ENCODE results near the gene FOXO4.
A peak's percentile ranks its signal among the peaks of the same experiment; 100 is the strongest.

Gene FOXO4

GRCh38 chrX:71068044-71068918, 27.4 kb upstream of the FOXO4 start, which contains the start of gene SNX12:
SNX12 (minus strand) TSS chrX:71068334; CDS start chrX:71068306, 28 bp downstream.
- Histone ChIP-seq H3K4me3 (ENCODE audit: severe bottlenecking) (peak within 1 kb of the TSS; percentile 99), H3K36me3 (ENCODE audit: low read depth) (0 out of 2 replicates have a peak, but pooled peaks cover 6% of the 10 kb centered on the region), H3K27ac (ENCODE audit: poor library complexity, severe bottlenecking) (peak within 1 kb of the TSS; percentile 66), H3K27me3 (ENCODE audit: insufficient read depth, poor library complexity, severe bottlenecking) (no peaks in the 10 kb centered on the region), H3K4me1 (ENCODE audit: insufficient read depth, poor library complexity, severe bottlenecking) (peaks cover 8% of the 10 kb centered on the region), H3K9me3 (ENCODE audit: severe bottlenecking) (no peaks in the 10 kb centered on the region)
- ATAC-seq (ENCODE audit: low read depth): peak; percentile 92
- TF ChIP-seq CTCF (IDR thresholded peaks at IDR 0.05; ENCODE audit: poor library complexity, severe bottlenecking): no peak
- DNase-seq (ENCODE audit: low spot score): peak; percentile 86

GRCh38 chrX:71070531-71070930, 25.1 kb upstream of the FOXO4 start:
- no peak for TF ChIP-seq CTCF (IDR thresholded peaks at IDR 0.05; ENCODE audit: poor library complexity, severe bottlenecking)
- no peaks in the 10 kb centered on the region for H3K9me3 ChIP-seq (ENCODE audit: severe bottlenecking)

GRCh38 chrX:71081330-71082123, 14.1 kb upstream of the FOXO4 start:
- H3K9me3 ChIP-seq (ENCODE audit: severe bottlenecking): no peaks in the 10 kb centered on the region
- no peaks in the 10 kb centered on the region for H3K36me3 ChIP-seq (ENCODE audit: low read depth)
- ATAC-seq (ENCODE audit: low read depth) (peak; percentile 70), DNase-seq (ENCODE audit: low spot score) (no peak)
- no peak overlapping the region for H3K27ac ChIP-seq (ENCODE audit: poor library complexity, severe bottlenecking)
- H3K4me3 ChIP-seq (ENCODE audit: severe bottlenecking): no peak overlapping the region
- no peaks in the 10 kb centered on the region for H3K27me3 ChIP-seq (ENCODE audit: insufficient read depth, poor library complexity, severe bottlenecking)
- no peak for TF ChIP-seq CTCF (IDR thresholded peaks at IDR 0.05; ENCODE audit: poor library complexity, severe bottlenecking)
- peaks cover 7% of the 10 kb centered on the region for H3K4me1 ChIP-seq (ENCODE audit: insufficient read depth, poor library complexity, severe bottlenecking)

More at GRCh38 chrX:71070531-71070930, 25.1 kb upstream of the FOXO4 start:
- Histone ChIP-seq H3K36me3 (ENCODE audit: low read depth) (no peaks in the 10 kb centered on the region), H3K4me1 (ENCODE audit: insufficient read depth, poor library complexity, severe bottlenecking) (peaks cover 13% of the 10 kb centered on the region), H3K27ac (ENCODE audit: poor library complexity, severe bottlenecking) (no peak overlapping the region), H3K27me3 (ENCODE audit: insufficient read depth, poor library complexity, severe bottlenecking) (no peaks in the 10 kb centered on the region), H3K4me3 (ENCODE audit: severe bottlenecking) (no peak overlapping the region)
- DNase-seq (ENCODE audit: low spot score): no peak
- no peak for ATAC-seq (ENCODE audit: low read depth)

- no peak for DNase-seq (ENCODE audit: low spot score)
- no peaks in the 10 kb centered on the region for H3K9me3 ChIP-seq (ENCODE audit: severe bottlenecking)
- TF ChIP-seq CTCF (IDR thresholded peaks at IDR 0.05; ENCODE audit: poor library complexity, severe bottlenecking): no peak
- ATAC-seq (ENCODE audit: low read depth): no peak
- H3K4me3 ChIP-seq (ENCODE audit: severe bottlenecking): no peak overlapping the region
- no peak overlapping the region for H3K27ac ChIP-seq (ENCODE audit: poor library complexity, severe bottlenecking)
- H3K36me3 ChIP-seq (ENCODE audit: low read depth): no peaks in the 10 kb centered on the region
- H3K4me1 ChIP-seq (ENCODE audit: insufficient read depth, poor library complexity, severe bottlenecking): peaks cover 7% of the 10 kb centered on the region
- H3K27me3 ChIP-seq (ENCODE audit: insufficient read depth, poor library complexity, severe bottlenecking): no peaks in the 10 kb centered on the region
Observed at GRCh38 chrX:71082124-71082647, 13.5 kb upstream of the FOXO4 start.
